ENCODE measurements around the gene MARCHF3.

- TF ChIP-seq GABPA (IDR thresholded peaks at IDR 0.05; ENCODE audit: low read depth) (no peak), NRF1 (conservative IDR thresholded peaks at IDR 0.05; ENCODE audit: low read depth, low read length) (no peak), RELA (IDR thresholded peaks at IDR 0.05; ENCODE audit: borderline replicate concordance, partially characterized antibody) (no peak), POLR2AphosphoS5 (IDR thresholded peaks at IDR 0.05; ENCODE audit: low read length) (no peak), JUND (IDR thresholded peaks at IDR 0.05; ENCODE audit: low read depth, low read length) (no peak), PBX3 (IDR thresholded peaks at IDR 0.05; ENCODE audit: insufficient replicate concordance, low read depth, low read length) (no peak), FOXK2 (IDR thresholded peaks at IDR 0.05) (no peak), YY1 (IDR thresholded peaks at IDR 0.05; ENCODE audit: low read depth, low read length) (no peak), CTCF (IDR thresholded peaks at IDR 0.05 in 2 of 3, conservative IDR thresholded peaks at IDR 0.05 in 1 of 3; ENCODE audit: control insufficient read depth in 2 of 3, extremely low read depth in 1 of 3, insufficient read depth in 1 of 3, low read depth in 3 of 3, low read length in 3 of 3) (no peak), YBX1 (IDR thresholded peaks at IDR 0.05) (no peak), MAX (IDR thresholded peaks at IDR 0.05; ENCODE audit: low read depth, low read length) (no peak)
Observed at GRCh38 chr5:127004721-127005120, 25.6 kb downstream of the MARCHF3 start.

Data from GM12878 (cell line).